Activated naive CD8-positive, alpha-beta T cell treated with anti-CD3 and anti-CD28 coated beads, Interleukin-2, amount 10 ng/mL, durations not matched to agents 7 days and 5 days (primary cell): ENCODE results near the gene CD274. TPM values are rescaled to one million over a fixed set of nuclear protein-coding genes. Genes with fewer than 3 reads are reported as not detected.
"Not testable (repeated sequence)": the region's sequence is repeated elsewhere in the genome, so short reads cannot be mapped to it uniquely, and the experiment has no call there.

Experiments used
- ATAC-seq: fragments of 150-1000 bp; cut with Tn5 transposase; one replicate; pipeline ENCODE4 v1.10.0; 2021; ENCODE audit warnings: low read depth, moderate library complexity
- POLR2A ChIA-PET: fragments of 350-600 bp; sonication (Branson Sonifier 250); formaldehyde crosslinking; loops from one replicate; lab custom pipeline; 2021; ENCODE audit warnings: antibody characterized with exemption; lab: Charles Lee
- DNase-seq: peaks from one replicate; pipeline ENCODE4 v3.0.0; 2021
- H3K27ac Mint-ChIP-seq: one replicate; pipeline ENCODE4 v1.8.0; 2022; ENCODE audit warnings: mild to moderate bottlenecking, mixed read lengths
- H3K27me3 Mint-ChIP-seq: one replicate; pipeline ENCODE4 v1.8.0; 2022; ENCODE audit warnings: mild to moderate bottlenecking, moderate library complexity, mixed read lengths
- H3K36me3 Mint-ChIP-seq: one replicate; pipeline ENCODE4 v1.8.0; 2021; ENCODE audit warnings: mild to moderate bottlenecking, mixed read lengths
- H3K4me1 Mint-ChIP-seq: one replicate; pipeline ENCODE4 v1.8.0; 2021; ENCODE audit warnings: mixed read lengths
- H3K4me3 Mint-ChIP-seq: one replicate; pipeline ENCODE4 v1.8.0; 2022; ENCODE audit warnings: mild to moderate bottlenecking, moderate library complexity, mixed read lengths
- H3K9me3 Mint-ChIP-seq: one replicate; pipeline ENCODE4 v1.8.0; 2021; ENCODE audit warnings: mixed read lengths
- total RNA-seq, 2 experiments: library from RNA; stranded (reverse); gene quantifications; one replicate each; pipeline ENCODE4 v1.2.3, GENCODE V29; 2021

CD274 gene
- total RNA-seq, 2 experiments from 2014 or later, result 6.8 to 9.8 TPM

GRCh38 chr9:5485378-5486085, 35.2 kb downstream of the CD274 start:
- POLR2A ChIA-PET, result no interaction called here
- Mint-ChIP-seq H3K27ac (no peak overlapping the region), H3K27me3 (peaks cover 2% of the 10 kb centered on the region), H3K9me3 (peaks cover 4% of the 10 kb centered on the region), H3K4me3 (no peak overlapping the region), H3K36me3 (no peaks in the 10 kb centered on the region), H3K4me1 (peaks cover 3% of the 10 kb centered on the region)
- ATAC-seq (no peak), DNase-seq (no peak)

DNA sequence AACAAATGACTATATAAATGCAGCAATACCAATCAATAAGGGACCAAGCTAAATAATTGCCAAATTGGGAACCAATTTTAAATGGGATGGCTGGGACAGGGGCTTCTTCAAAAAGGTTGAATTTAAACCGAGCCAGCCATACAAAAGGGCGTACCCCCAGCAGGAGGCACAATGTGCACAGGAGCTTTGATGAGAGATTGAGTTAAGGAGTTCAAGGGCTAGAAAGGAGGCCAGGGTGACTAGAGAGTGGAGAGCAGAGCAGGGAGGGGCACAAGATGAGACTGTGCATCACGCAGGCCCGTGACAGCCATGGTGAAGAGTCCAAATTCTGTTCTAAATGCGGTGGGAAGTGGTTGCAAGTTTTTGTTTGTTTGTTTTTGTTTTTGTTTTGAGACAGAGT, 36.6 kb downstream of the CD274 start:
- POLR2A ChIA-PET, result no interaction called here
- Mint-ChIP-seq H3K4me1 (peaks cover 3% of the 10 kb centered on the region), H3K27ac (no peak overlapping the region), H3K9me3 (peaks cover 2% of the 10 kb centered on the region), H3K36me3 (no peaks in the 10 kb centered on the region), H3K4me3 (no peak overlapping the region), H3K27me3 (peaks cover 2% of the 10 kb centered on the region)
- no peak for DNase-seq
- ATAC-seq, result no peak

DNA sequence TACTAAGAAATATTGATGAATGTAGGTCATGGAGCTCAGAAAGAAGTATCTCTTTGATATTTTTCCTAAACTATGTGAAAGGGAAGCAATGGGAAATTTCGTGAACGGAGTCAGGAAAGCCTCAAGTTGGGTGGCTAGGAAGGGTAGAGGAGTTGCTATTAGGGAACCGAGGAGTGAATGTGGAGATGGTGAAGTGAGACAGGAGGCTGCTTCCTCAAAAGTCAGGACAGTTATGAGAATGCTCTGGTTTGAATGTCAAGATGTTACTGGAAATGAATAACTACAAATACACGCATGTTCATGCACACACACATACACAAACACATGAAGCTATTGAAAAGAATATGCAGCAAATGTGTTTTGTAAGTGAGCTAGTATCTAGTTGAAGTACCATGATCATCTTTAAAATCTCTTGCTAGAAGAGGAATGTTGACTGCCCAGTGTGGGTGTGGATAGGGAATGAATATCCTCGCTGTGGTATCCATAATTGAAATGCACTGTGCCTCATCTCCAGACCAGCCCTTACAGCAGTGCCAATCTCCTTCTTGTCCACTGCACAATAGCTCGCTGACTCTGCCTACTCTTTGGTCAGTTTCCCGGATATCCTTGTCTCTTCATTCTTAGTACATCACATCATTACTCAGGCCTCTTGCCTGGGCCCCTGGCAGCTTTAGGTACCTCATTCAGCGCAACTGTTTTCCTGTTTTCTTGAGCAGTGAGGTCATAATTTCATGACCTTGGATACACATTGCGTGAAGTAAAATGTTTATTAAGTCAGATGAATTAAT, 38.1 kb downstream of the CD274 start:
- Mint-ChIP-seq H3K4me1 (peaks cover 6% of the 10 kb centered on the region), H3K36me3 (no peaks in the 10 kb centered on the region), H3K9me3 (peaks cover 2% of the 10 kb centered on the region), H3K27ac (no peak overlapping the region), H3K4me3 (no peak overlapping the region), H3K27me3 (peaks cover 2% of the 10 kb centered on the region)
- DNase-seq, result no peak
- POLR2A ChIA-PET, result no interaction called here
- ATAC-seq, result no peak

- POLR2A ChIA-PET, result no interaction called here
- H3K27me3 Mint-ChIP-seq, result peaks cover 2% of the 10 kb centered on the region
Measured at GRCh38 chr9:5489630-5490490, 39.5 kb downstream of the CD274 start.

DNA sequence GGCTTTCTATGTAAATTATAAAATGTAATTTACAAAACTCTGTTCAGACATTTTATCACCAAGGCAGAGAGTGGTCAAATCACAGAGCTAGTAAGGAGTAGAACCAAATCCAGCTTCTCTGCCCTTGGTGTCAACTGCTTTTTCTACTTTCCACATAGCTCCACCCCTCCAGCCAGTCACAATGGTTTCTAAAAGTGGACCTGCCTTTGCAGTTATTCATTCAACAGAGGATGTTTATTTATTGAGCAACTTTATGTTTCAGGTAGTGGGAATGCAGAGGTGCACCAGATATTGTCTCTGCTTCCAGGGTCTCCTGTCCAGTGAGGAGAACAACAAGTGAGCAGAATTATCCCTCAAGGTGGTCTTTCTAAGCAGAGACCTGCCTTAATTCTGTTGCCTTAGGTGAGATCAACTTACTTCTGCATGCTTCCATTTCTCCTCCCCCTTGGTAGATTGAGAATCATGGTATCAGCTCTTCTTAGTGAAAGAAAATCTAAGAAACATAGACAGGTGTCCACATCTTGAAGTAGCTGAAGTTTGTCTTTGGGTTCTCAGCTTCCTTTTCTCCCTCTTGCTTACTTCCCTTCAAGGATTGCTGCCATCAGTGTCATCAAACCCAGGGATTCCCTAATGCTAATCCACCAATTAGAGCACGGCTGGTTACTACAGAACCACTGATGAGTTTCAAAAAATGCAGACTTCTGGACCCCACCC, 42.8 kb downstream of the CD274 start:
- Mint-ChIP-seq H3K4me3 (no peak overlapping the region), H3K4me1 (peaks cover 9% of the 10 kb centered on the region), H3K27ac (no peak overlapping the region), H3K36me3 (no peaks in the 10 kb centered on the region), H3K27me3 (no peaks in the 10 kb centered on the region), H3K9me3 (peaks cover 2% of the 10 kb centered on the region)
- ATAC-seq, result no peak
- no peak for DNase-seq
- POLR2A ChIA-PET, result no interaction called here

More at GRCh38 chr9:5489630-5490490, 39.5 kb downstream of the CD274 start:
- H3K4me1 Mint-ChIP-seq, result peaks cover 9% of the 10 kb centered on the region
- H3K36me3 Mint-ChIP-seq, result no peaks in the 10 kb centered on the region
- peaks cover 3% of the 10 kb centered on the region for H3K9me3 Mint-ChIP-seq
- ATAC-seq (no peak), DNase-seq (no peak)
- H3K4me3 Mint-ChIP-seq, result no peak overlapping the region
- no peak overlapping the region for H3K27ac Mint-ChIP-seq

DNA sequence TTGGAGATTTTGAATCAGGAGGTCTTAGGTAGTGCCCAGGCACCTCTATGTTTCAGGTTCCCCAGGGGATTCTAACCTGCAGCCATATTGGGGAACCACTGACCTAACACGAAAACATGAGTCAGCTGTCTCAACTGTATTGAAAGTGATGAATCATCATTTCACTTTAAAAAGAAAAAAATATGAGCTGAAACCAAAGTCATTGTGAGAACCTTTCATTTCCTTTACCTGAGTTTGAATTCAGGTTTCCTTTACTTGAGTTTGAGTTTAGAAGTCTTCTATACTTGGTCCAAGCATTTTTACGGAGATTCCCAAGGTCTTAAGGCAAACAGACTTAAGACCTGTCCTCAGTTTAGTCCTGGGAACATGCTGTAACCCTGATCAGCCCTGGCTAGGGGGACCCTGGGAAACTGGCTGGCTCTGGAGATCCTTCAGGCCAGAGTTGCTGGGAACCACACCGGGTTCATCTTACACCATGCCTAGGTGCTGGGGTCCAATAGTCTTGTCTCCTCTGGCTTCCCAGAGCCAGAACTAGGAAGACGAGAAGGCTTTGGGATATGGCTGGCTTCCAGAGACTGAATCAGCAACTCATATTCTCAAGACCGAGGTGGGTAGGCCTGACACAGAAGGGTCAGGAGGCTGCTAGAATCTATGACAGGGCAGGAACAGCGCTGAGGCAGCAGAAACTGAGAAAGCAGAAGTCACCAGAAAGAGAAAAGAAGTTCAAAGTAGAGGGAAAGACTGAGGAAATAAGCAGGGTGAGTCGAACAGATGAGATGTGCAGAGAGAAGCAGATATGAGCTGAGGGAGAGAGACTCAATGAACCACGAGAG, 43.6 kb downstream of the CD274 start:
- Mint-ChIP-seq H3K27me3 (no peaks in the 10 kb centered on the region), H3K36me3 (no peaks in the 10 kb centered on the region), H3K27ac (no peak overlapping the region), H3K4me1 (peaks cover 9% of the 10 kb centered on the region), H3K4me3 (no peak overlapping the region), H3K9me3 (peaks cover 2% of the 10 kb centered on the region)
- POLR2A ChIA-PET, result interaction anchor here (0.7 to 0.8 kb wide), 2 partner anchors 43 to 954 kb away, joined by 3 read pairs; partner anchors contain the start of gene CD274
- DNase-seq, result no peak
- ATAC-seq, result no peak

- H3K4me3 Mint-ChIP-seq, ATAC-seq, H3K4me1 Mint-ChIP-seq, H3K36me3 Mint-ChIP-seq, H3K27me3 Mint-ChIP-seq, H3K27ac Mint-ChIP-seq, H3K9me3 Mint-ChIP-seq, DNase-seq: not testable (repeated sequence)
- POLR2A ChIA-PET, result interaction anchor here (0.6 to 0.8 kb wide), 3 partner anchors 44 to 955 kb away, joined by 3 read pairs; partner anchors contain the start of gene CD274
Measured at GRCh38 chr9:5494765-5495164, 44.4 kb downstream of the CD274 start.

DNA sequence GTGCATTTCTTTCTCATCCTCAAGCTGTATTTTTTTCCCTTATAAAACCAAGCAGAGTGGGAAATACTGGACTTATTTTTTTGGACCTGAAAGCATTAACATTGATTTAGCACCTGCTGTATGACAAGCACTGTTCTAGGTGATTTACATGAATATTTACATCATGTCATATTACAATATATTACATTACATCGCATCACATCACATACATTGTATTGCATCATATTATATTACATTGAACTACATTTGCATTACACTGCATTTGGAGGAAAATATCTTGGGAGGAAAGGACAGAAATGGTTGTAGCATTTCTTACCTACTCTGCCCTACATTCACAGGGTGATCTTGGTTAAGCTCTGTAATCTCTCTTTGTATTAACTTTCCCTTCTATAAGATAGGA, 48.8 kb downstream of the CD274 start:
- Mint-ChIP-seq H3K27me3 (no peaks in the 10 kb centered on the region), H3K9me3 (peaks cover 5% of the 10 kb centered on the region), H3K27ac (no peak overlapping the region), H3K4me1 (peaks cover 2% of the 10 kb centered on the region), H3K4me3 (no peak overlapping the region), H3K36me3 (peaks cover 6% of the 10 kb centered on the region)
- POLR2A ChIA-PET, result no interaction called here
- ATAC-seq, result no peak
- DNase-seq, result no peak

GRCh38 chr9:5499889-5500398, 49.6 kb downstream of the CD274 start:
- Mint-ChIP-seq H3K27ac (no peak overlapping the region), H3K4me3 (no peak overlapping the region), H3K36me3 (peaks cover 11% of the 10 kb centered on the region), H3K4me1 (peaks cover 3% of the 10 kb centered on the region), H3K9me3 (peaks cover 10% of the 10 kb centered on the region), H3K27me3 (no peaks in the 10 kb centered on the region)
- no peak for ATAC-seq
- POLR2A ChIA-PET, result no interaction called here
- no peak for DNase-seq

GRCh38 chr9:5500441-5501235, 50.3 kb downstream of the CD274 start:
- Mint-ChIP-seq H3K9me3 (peaks cover 10% of the 10 kb centered on the region), H3K4me3 (no peak overlapping the region), H3K27ac (no peak overlapping the region), H3K36me3 (peaks cover 11% of the 10 kb centered on the region), H3K27me3 (peaks cover 2% of the 10 kb centered on the region), H3K4me1 (peaks cover 3% of the 10 kb centered on the region)
- DNase-seq, result no peak
- POLR2A ChIA-PET, result no interaction called here
- no peak for ATAC-seq

DNA sequence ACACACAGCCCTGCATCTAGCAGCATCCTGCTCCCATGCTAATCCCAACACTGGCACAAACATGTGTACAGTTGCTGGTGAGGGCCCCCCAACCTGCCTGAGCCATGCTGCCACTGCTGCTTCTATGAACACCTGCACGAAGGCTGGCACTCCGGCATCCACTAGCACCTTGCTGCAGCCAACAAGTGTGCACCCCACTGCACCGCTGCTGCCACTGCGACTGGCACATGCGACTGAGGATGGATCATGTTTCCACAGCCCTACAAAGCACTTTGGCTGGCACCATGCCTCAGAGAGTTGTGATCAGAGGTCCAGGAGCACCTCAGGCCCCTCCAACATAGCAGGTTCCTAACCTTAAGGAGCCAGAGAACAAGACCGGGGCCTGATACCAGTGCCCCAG, 52.2 kb downstream of the CD274 start:
- no peak overlapping the region for H3K27ac Mint-ChIP-seq
- peaks cover 3% of the 10 kb centered on the region for H3K4me1 Mint-ChIP-seq
- POLR2A ChIA-PET, result no interaction called here
- peaks cover 11% of the 10 kb centered on the region for H3K36me3 Mint-ChIP-seq
- H3K27me3 Mint-ChIP-seq, result peaks cover 2% of the 10 kb centered on the region
- H3K4me3 Mint-ChIP-seq, result no peak overlapping the region
- DNase-seq (no peak), ATAC-seq (no peak)
- peaks cover 10% of the 10 kb centered on the region for H3K9me3 Mint-ChIP-seq
